HT1080 (cell line): ENCODE results near the gene WDR1. TPM values are rescaled to one million over a fixed set of nuclear protein-coding genes. Genes with fewer than 3 reads are reported as not detected.

Experiments used
- DNase-seq: peaks from one replicate; pipeline ENCODE4 v3.0.0-alpha.2; 2015; ENCODE audit warnings: low read depth
- total RNA-seq: library from RNA; depleted of rRNA; stranded (reverse); fragments of >200 nt; shearing (Covaris generic); gene quantifications from 2 replicates; pipeline ENCODE4 v1.2.3, GENCODE V29; 2014

The WDR1 gene
- total RNA-seq, 1 experiment from 2014 or later: 395 TPM

GRCh38 chr4:10114607-10115006 is 2.0 kb downstream of the WDR1 start:
- DNase-seq: no peak

GRCh38 chr4:10114147-10114546 is 2.5 kb downstream of the WDR1 start:
- DNase-seq: no peak

GRCh38 chr4:10113362-10114047 is 3.1 kb downstream of the WDR1 start:
- DNase-seq: no peak

DNA sequence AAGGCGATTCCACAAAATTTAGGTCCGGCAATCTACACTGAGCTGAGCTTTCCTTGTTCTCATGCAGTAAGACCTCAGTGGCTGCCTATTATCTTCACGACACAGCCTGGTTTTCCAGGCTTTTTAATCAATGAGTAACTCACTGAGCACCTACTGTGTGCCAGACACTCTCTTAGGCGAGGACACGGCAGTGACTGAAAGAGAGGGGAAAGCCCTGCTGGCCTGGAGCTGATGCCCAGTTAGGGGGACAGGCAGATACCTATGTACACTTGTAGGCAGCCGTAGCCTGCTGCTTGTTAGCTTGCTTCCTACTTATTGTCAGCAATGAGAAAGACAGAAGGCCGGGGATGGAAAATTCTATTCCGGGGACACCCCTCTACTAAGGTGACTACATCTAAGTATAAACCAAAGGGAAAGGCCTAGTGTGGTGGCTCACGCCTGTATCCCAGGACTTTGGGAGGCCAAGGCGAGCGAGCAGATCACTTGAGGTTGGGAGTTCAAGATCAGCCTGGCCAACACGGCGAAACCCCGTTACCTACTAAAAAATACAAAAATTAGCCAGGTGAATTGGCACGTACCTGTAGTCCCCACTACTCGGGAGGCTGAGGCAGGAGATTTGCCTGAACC is 3.8 kb downstream of the WDR1 start:
- no peak for DNase-seq

DNA sequence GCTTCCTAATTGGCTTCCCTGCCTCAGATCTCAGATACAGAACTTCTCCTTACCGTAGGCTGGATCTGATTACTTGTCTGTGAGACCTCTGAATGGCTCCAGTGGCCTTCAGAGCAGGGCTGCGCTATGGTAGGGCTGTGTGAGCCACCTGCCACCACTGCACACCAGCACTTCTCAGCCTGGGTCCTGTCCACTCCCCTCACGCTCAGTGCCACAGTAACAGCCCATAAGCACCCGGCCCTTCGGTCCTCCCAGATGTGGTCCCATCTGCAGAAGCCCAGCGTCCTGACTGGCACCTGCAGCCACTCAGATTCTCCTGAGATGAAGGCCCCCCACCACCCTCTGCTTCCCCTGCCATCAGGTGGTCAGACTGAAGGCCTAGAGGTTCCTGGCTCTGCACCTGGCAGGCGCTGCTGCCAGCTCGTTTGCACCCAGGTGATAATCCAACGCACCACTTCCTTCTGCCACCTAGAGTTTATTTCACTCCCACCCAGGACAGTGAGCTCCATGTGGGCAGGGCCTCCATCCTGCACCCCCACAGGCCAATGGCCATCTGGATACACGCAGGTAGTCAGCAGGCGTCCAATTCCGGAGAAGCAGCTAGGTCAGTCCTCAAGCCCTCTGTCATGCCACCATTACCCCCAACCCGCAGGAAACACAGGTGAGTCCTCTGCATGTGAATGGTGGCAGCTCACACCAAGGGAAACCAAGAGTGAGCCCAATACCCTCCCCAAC is 5.4 kb downstream of the WDR1 start:
- DNase-seq: no peak

DNA sequence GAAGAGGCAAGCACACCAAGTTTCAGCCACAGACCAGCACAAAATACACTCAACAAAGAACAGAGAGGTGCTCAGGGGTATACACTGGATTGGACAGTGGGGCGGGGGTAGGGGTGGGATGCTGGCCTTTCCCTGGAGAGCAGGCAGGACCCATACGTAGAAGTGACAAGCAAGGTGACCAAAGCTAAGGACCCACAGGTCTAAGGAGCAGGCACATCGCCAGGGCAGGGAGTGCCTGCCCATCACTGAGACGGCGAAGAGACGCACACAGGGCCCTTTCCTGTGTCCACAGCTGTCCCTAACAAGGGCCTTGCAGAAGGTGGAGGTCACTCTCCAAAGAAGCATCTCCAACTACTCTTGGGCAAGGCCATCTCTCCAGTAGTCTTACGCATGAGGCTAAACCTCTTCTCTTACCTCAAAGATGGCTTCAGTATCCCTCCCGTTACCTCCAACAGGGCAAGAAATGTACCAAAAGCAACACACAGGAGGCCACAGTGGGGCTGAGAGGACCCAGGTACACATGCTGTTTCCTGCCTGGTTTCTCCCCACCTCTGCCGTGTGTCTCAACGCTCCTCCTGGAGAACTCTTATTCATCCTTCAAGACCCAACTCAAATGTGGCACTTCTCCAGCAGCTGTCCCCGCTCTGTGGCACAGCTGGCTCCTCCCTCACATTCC is 6.5 kb downstream of the WDR1 start:
- DNase-seq: no peak

- peak; percentile 51 for DNase-seq
These were observed 7.5 kb downstream of the WDR1 start for GRCh38 chr4:10108818-10109783.

- DNase-seq: no peak
These were observed 8.2 kb downstream of the WDR1 start for GRCh38 chr4:10108391-10108790.

- DNase-seq: peak; percentile 63
These were observed 9.2 kb downstream of the WDR1 start for GRCh38 chr4:10107111-10108091.

GRCh38 chr4:10106421-10107039 is 10.1 kb downstream of the WDR1 start:
- DNase-seq: peak; percentile 100

DNA sequence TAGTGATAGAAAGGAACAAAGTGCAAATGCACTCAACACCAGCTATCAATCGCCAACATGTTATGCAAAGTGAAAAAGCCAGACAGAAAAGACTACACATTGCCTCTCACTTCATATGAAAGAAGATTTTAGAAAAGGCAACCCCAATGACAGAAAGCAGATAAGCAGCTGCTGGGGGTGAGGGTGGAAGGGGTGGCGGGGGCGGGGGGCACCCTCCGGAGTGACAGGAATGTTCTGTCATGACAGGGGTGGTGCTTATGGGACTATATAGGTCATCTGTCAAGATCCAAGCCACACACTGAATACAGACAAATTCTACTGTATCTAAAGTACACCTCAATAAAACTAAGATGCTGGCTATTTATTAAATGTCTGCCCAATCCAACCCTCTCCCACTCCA is 10.7 kb downstream of the WDR1 start:
- no peak for DNase-seq

DNA sequence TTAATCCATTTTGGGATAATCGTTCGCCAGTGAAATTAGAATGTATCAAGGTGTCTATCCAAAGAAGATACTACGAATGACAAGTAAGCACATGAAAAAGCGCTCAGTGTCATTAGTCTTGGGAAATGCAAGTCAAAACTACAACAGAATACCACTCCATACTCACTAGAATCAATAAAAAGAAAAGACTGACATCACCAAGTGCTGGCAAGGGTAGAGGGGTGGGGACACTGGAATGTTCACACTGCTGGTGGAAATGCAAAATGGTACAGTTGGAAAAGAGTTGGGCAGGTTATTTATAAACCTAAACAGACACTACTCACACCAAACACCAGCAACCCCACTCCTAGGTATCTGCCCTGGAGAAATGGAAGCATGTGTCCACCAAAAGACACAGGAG is 11.2 kb downstream of the WDR1 start:
- no peak for DNase-seq

- no peak for DNase-seq
These were observed 11.7 kb downstream of the WDR1 start for GRCh38 chr4:10104991-10105276.

DNA sequence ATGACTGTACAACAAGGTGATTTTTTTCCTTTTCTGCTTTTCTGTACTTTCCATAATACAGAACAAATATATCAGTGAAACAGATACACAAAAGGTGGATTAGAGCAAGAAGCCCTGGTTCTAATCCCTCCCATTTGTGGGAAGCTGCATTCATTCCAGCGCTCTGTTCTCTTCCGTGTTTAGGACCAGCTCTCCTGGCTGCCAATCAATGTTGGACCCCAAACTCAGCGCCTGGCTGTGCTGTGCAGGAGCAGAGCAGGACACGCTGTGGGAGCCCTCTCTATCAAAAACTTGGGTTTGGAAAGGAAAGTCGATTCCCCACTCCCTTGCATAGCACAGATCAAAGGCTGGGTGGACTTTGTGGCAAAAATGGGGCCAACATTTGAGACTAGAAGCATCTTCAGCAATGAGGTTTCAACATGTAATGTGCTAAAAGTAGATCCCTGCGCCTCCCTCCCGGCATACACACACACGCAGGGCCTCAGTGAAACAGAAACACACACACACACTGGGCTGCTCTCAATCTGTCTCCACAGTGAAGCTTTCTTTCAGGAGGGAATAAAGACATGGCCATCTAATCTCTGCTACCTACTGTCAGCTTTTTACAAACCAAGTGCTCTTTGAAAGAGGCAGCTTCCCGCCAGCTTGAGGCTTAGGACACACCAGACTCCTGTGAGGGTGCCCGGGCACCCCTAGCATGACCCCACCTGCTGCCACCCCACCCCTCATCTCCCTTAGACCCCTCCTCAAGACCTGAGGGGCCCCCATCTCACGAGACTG is 12.2 kb downstream of the WDR1 start:
- no peak for DNase-seq

DNA sequence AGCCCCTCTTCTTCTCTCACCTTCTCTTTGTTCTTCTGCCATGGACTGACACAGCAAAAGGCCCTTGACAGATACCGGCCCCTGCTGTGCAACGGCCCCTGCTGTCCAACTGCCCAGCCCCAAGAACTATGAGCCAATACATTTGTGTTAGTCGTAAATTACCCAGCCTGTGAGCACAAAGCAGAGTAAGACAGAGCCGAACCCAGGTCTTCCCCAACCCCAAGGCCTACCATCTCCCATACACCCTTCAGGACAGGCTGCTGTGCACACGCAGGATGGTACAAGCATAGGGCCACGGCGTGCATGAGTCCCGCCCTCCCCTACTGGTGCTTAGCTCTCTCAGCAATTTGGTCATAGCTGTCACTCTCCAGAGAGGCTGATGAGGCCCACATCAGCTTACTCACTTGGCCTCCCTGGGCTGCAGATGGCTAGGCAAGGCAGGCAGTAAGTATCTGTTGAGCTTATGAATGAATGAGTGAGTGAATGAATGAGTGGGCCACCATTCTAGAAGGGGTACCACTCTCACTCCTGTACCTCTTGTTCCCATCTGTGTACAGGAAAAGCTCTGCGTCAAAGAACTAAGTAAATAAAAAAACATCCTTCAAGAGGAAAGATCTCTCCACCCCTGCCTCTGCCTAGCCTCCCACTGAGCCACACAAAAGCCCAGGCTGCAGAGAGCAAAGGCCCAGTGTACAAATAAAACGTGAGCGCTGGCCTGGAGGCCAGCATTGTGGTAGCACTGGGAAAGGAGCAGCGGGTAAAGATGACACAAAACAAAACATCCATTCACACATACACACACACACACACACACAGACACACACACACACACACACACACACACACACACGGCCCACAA is 13.9 kb downstream of the WDR1 start:
- DNase-seq: no peak

DNA sequence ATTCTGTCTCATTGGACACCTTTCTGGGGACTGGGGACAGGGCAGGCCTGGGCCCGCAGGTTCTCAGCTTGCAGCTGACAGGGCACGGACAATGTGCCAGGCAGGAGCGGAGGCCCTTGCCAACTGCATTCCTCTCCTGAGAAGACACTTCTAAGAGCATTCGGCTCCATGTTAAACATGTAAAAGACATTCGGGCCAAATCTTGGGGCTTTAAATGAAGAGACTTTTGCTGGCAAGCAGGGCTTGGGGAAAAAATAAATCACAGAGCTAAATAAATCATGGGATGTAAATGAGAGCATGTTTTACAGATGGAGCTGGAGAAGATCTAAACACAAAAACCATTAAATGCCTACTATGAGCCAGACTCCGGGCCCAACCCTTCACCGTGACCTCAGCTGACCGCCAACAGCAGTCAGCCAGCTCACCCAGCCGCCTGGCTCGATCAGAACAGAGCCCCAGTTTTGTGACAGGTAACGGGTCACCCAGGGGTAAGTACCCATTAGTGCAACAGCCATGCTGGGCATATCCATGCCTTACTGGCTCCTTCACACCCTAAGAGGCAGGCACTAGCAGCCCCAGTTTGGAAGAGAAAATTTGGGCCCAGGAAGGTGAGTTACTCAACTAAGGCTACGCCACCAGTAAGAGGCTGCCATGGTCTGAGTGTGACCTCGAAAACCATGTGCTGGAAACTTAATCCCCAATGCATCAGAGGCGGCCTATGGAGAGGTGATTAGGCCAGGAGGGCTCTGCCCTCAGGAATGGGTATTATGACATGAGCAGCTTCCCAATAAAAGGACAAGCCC is 14.7 kb downstream of the WDR1 start:
- DNase-seq: no peak

DNA sequence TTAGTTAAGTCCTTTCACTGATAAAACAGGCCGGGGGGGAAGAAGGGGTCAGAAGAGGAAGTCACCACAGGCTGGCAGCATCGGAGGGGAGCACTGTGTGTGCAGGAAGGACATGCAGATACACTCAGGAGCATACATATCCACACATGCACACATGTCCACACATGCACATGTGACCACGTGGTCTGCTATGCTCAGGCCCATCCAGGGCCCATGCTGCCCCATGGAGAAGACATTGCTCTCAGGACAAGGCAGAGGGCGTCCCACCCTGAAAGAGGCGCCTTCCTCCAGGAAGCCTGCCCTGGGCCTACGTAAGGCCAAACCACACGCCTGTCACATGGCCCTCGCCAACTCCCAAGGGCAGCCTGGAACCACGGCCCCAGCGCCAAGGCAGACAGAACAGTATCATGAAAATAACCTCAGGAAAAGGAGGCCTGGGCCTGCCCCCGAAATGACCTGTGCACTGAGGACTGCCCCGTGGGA is 15.8 kb downstream of the WDR1 start:
- no peak for DNase-seq
